ENCODE results near the gene ZNF135.
A peak's percentile ranks its signal among the peaks of the same experiment; 100 is the strongest.

ZNF135 gene

GRCh38 chr19:58059003-58059670 lies at the start of gene ZNF135:
ZNF135 (plus strand) TSS chr19:58059282; CDS start chr19:58060003, 721 bp downstream.
- peak within 1 kb of the TSS; percentile 88 for H3K27ac ChIP-seq
- TF ChIP-seq CTCF (conservative IDR thresholded peaks at IDR 0.05) = no peak

- peak overlapping the region; percentile 89 for H3K27ac ChIP-seq
- no peak for TF ChIP-seq CTCF (conservative IDR thresholded peaks at IDR 0.05)
Observed at GRCh38 chr19:58009301-58009665, 49.8 kb upstream of the ZNF135 start.

- H3K27ac ChIP-seq = peak overlapping the region; percentile 89
Observed at GRCh38 chr19:58009666-58010301, 49.3 kb upstream of the ZNF135 start.

GRCh38 chr19:58010507-58010906 lies 48.6 kb upstream of the ZNF135 start:
- peak overlapping the region; percentile 89 for H3K27ac ChIP-seq
- no peak for TF ChIP-seq CTCF (conservative IDR thresholded peaks at IDR 0.05)

More at GRCh38 chr19:58009666-58010301, 49.3 kb upstream of the ZNF135 start:
- TF ChIP-seq CTCF (conservative IDR thresholded peaks at IDR 0.05) = no peak

GRCh38 chr19:58014141-58014540 lies 44.9 kb upstream of the ZNF135 start:
- no peak for TF ChIP-seq CTCF (conservative IDR thresholded peaks at IDR 0.05)

GRCh38 chr19:58020129-58020528 lies 39.0 kb upstream of the ZNF135 start:
- TF ChIP-seq CTCF (conservative IDR thresholded peaks at IDR 0.05) = no peak
- H3K27ac ChIP-seq = no peak overlapping the region

More at GRCh38 chr19:58014141-58014540, 44.9 kb upstream of the ZNF135 start:
- peak overlapping the region; percentile 78 for H3K27ac ChIP-seq

- peak; percentile 82 for TF ChIP-seq CTCF (conservative IDR thresholded peaks at IDR 0.05)
- H3K27ac ChIP-seq = peak overlapping the region; percentile 33
Observed at GRCh38 chr19:58021541-58022282, 37.4 kb upstream of the ZNF135 start.
